Ectodermal cell (in vitro differentiated cells): ENCODE results near the gene UBE2U.
"Not testable (repeated sequence)": the region's sequence is repeated elsewhere in the genome, so short reads cannot be mapped to it uniquely, and the experiment has no call there.

ENCODE experiments used
- H3K27ac ChIP-seq: 2 replicates; pipeline ENCODE4 v1.7.0; 2013; ENCODE audit warnings: mild to moderate bottlenecking, low read depth, low read length; ENCODE audit not compliant: insufficient read depth, poor library complexity, severe bottlenecking
- H3K27me3 ChIP-seq: 2 replicates; pipeline ENCODE4 v1.7.0; 2013; ENCODE audit warnings: mild to moderate bottlenecking, low read length; ENCODE audit not compliant: insufficient read depth, control insufficient read depth, poor library complexity, severe bottlenecking
- H3K36me3 ChIP-seq: one replicate; pipeline ENCODE4 v1.7.0; 2013; ENCODE audit warnings: low read length; ENCODE audit not compliant: control insufficient read depth, insufficient read depth
- H3K4me1 ChIP-seq: one replicate; pipeline ENCODE4 v1.7.0; 2013; ENCODE audit warnings: low read length; ENCODE audit not compliant: control insufficient read depth, insufficient read depth
- H3K4me3 ChIP-seq: 2 replicates; pipeline ENCODE4 v1.7.0; 2013; ENCODE audit warnings: low read depth, low read length, control low read depth; ENCODE audit not compliant: insufficient read depth
- H3K9me3 ChIP-seq: 2 replicates; pipeline ENCODE4 v1.7.0; 2013; ENCODE audit warnings: mild to moderate bottlenecking, low read length, moderate library complexity; ENCODE audit not compliant: control insufficient read depth
- WGBS, 2 experiments: methylation state at CpG; one replicate each; pipeline ENCODE4 v1.1.7; 2013; ENCODE audit warnings: missing lambda C conversion rate in 2 of 2; 5-methylcytosine and 5-hydroxymethylcytosine counted together

The UBE2U gene

DNA sequence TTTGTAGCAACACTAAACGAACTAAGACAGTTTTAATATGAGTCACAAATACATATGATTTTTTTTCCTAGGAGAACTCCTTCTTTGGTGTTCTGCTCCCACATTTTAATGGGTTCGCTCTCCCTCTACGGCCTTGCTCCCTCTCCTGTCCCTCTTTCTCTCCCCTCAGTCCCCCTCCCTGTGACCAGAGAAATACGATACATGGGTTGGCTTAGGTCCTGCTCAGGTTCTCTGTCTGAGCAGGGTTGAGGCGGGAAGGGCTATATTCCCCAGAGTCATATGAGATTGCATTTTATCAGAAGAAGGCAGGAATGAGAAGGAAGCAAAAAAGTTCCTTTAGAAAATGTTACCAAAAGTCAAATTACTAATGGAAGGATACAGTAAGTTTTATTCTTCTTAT, 44.6 kb downstream of the UBE2U start:
- H3K36me3 ChIP-seq = no peaks in the 10 kb centered on the region
- WGBS, 2 experiments = 46 to 49% methylated on average over 5 of the region's 5 CpGs
- no peaks in the 10 kb centered on the region for H3K27me3 ChIP-seq
- no peak overlapping the region for H3K4me3 ChIP-seq
- peaks cover 6% of the 10 kb centered on the region for H3K4me1 ChIP-seq
- no peak overlapping the region for H3K27ac ChIP-seq
- H3K9me3 ChIP-seq = no peaks in the 10 kb centered on the region

DNA sequence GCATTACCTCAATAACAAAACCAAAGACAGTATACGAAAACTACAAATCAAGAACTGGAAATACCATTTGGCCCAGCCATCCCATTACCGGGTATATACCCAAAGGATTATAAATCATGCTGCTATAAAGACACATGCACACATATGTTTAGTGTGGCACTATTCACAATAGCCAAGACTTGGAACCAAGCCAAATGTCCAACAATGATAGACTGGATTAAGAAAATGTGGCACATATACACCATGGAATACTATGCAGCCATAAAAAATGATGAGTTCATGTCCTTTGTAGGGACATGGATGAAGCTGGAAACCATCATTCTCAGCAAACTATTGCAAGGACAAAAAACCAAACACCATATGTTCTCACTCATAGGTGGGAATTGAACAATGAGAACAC, 47.0 kb downstream of the UBE2U start:
- H3K27me3 ChIP-seq, H3K9me3 ChIP-seq, H3K36me3 ChIP-seq, H3K27ac ChIP-seq, H3K4me1 ChIP-seq, H3K4me3 ChIP-seq: not testable (repeated sequence)
- WGBS, 2 experiments = 79 to 90% methylated on average over 2 of the region's 2 CpGs

- no peak overlapping the region for H3K4me3 ChIP-seq
- H3K27me3 ChIP-seq = no peaks in the 10 kb centered on the region
- no peaks in the 10 kb centered on the region for H3K36me3 ChIP-seq
- no peaks in the 10 kb centered on the region for H3K9me3 ChIP-seq
- WGBS, 2 experiments = 83 to 84% methylated on average over 3 of the region's 3 CpGs
- H3K4me1 ChIP-seq = no peaks in the 10 kb centered on the region
- H3K27ac ChIP-seq = no peak overlapping the region
Measured at GRCh38 chr1:64251971-64252370, 48.5 kb downstream of the UBE2U start.

GRCh38 chr1:64257233-64257632, 53.8 kb downstream of the UBE2U start:
- WGBS, 2 experiments = 88 to 95% methylated on average over 2 of the region's 2 CpGs
- not testable (repeated sequence) for H3K4me3 ChIP-seq, H3K36me3 ChIP-seq, H3K27ac ChIP-seq, H3K4me1 ChIP-seq, H3K27me3 ChIP-seq, H3K9me3 ChIP-seq

DNA sequence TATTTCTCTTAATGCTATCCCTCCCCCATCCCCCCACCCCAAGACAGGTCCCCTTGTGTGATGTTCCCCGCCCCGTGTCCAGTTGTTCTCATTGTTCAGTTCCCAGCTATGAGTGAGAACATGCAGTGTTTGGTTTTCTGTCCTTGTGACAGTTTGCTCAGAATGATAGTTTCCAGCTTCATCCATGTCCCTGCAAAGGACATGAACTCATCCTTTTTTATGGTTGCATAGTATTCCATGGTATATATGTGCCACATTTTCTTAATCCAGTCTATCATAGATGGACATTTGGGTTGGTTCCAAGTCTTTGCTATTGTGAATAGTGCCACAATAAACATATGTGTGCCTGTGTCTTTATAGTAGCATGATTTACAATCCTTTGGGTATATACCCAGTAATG, 55.0 kb downstream of the UBE2U start:
- 68 to 69% methylated on average over 2 of the region's 2 CpGs for WGBS, 2 experiments
- H3K27me3 ChIP-seq, H3K4me1 ChIP-seq, H3K27ac ChIP-seq, H3K36me3 ChIP-seq, H3K4me3 ChIP-seq, H3K9me3 ChIP-seq: not testable (repeated sequence)

GRCh38 chr1:64263335-64263734, 59.9 kb downstream of the UBE2U start:
- no peak overlapping the region for H3K4me3 ChIP-seq
- 91 to 98% methylated on average over 3 of the region's 3 CpGs for WGBS, 2 experiments
- no peaks in the 10 kb centered on the region for H3K36me3 ChIP-seq
- no peak overlapping the region for H3K27ac ChIP-seq
- H3K4me1 ChIP-seq = no peaks in the 10 kb centered on the region
- H3K27me3 ChIP-seq = no peaks in the 10 kb centered on the region
- no peaks in the 10 kb centered on the region for H3K9me3 ChIP-seq

DNA sequence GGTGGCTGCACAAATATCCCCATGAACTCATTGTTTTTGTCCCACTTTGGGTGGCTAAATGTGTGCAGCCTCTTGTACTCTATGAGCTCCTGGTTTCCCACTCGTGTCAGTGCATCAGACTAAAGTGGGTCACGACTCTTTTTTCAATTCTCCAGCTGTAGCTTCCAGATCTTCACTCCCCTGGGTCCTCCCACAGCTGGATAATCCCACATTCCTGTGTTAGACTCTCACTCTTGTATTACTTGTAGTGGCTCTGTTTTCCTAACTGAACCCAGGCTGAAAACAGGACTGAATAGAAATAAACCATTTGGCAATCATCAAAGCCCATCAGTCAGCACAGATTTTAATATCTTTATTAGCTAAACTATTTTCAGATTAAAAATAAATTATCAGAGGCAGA, 60.4 kb downstream of the UBE2U start:
- Histone ChIP-seq H3K27me3 (no peaks in the 10 kb centered on the region), H3K36me3 (no peaks in the 10 kb centered on the region), H3K4me1 (no peaks in the 10 kb centered on the region), H3K27ac (no peak overlapping the region), H3K4me3 (no peak overlapping the region), H3K9me3 (no peaks in the 10 kb centered on the region)
- WGBS, 2 experiments = 86 to 91% methylated on average over 2 of the region's 2 CpGs

GRCh38 chr1:64265141-64265540, 61.7 kb downstream of the UBE2U start:
- 87 to 93% methylated on average over 1 to 2 of the region's 2 CpGs for WGBS, 2 experiments
- Histone ChIP-seq H3K27ac (no peak overlapping the region), H3K9me3 (no peaks in the 10 kb centered on the region), H3K36me3 (no peaks in the 10 kb centered on the region), H3K27me3 (no peaks in the 10 kb centered on the region), H3K4me1 (no peaks in the 10 kb centered on the region), H3K4me3 (no peak overlapping the region)

- WGBS, 2 experiments = 90 to 91% methylated on average over 2 of the region's 2 CpGs
- H3K4me1 ChIP-seq = no peaks in the 10 kb centered on the region
- no peaks in the 10 kb centered on the region for H3K9me3 ChIP-seq
- no peaks in the 10 kb centered on the region for H3K36me3 ChIP-seq
- no peak overlapping the region for H3K4me3 ChIP-seq
- no peaks in the 10 kb centered on the region for H3K27me3 ChIP-seq
- H3K27ac ChIP-seq = no peak overlapping the region
Measured at GRCh38 chr1:64266991-64267390, 63.6 kb downstream of the UBE2U start.

DNA sequence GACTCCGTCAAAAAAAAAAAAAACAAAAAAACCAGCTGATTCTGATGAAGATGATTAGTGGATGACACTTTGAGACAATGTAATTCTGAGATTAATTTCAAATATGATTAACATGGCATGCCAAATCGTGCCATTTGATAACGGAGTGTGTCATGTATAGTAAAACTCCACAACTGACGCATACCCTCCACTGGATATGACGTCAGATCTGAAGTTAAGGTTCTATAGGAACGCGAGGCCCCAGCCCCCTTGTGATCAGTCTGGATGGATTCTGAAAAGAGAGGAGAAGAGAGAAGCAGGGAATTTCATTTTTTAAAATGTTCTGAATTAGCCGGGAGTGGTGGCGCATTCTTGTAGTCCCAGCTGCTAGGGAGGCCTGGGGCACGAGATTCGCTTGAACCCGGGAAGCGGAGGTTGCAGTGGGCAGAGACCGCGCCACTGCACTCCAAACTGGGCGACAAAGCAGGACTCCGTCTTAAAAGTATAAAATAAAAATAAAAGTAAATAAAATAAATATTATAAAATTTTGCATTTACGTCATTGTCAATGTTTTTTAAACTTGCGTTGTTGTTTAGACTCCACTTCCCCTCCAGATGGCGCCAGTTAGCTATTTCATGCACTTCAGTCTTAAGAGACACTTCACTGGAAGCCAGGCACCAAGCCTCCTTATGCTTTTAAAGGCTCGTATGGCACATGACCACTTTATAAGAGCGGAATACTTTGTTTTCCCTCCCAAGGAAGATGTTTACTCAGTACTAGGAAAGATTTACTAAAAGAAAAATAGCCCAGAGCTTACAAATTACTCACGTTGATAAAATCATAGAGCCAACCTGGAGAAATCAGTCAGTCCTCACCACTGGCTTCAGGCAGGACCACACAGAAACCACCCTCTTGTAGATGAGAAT, 65.5 kb downstream of the UBE2U start:
- Histone ChIP-seq H3K9me3 (no peaks in the 10 kb centered on the region), H3K4me3 (no peak overlapping the region), H3K27ac (no peak overlapping the region), H3K27me3 (no peaks in the 10 kb centered on the region), H3K4me1 (no peaks in the 10 kb centered on the region), H3K36me3 (no peaks in the 10 kb centered on the region)
- WGBS, 2 experiments = 72 to 78% methylated on average over 21 to 23 of the region's 23 CpGs

- no peaks in the 10 kb centered on the region for H3K4me1 ChIP-seq
- WGBS, 2 experiments = 75 to 100% methylated on average over 1 of the region's 1 CpG
- no peaks in the 10 kb centered on the region for H3K27me3 ChIP-seq
- no peaks in the 10 kb centered on the region for H3K36me3 ChIP-seq
- no peaks in the 10 kb centered on the region for H3K9me3 ChIP-seq
- H3K27ac ChIP-seq = no peak overlapping the region
- H3K4me3 ChIP-seq = no peak overlapping the region
Measured at GRCh38 chr1:64269558-64269884, 66.1 kb downstream of the UBE2U start.
